ENCODE results near the gene SFRP5. TPM values are rescaled to one million over a fixed set of nuclear protein-coding genes. Genes with fewer than 3 reads are reported as not detected.

SFRP5 gene
- total and polyA plus RNA-seq, 2 donors (not counting 3 experiments of a cell fraction or from before 2014, with no cell fraction given), result not detected

- ChIA-PET POLR2A (interaction anchor here (0.9 to 1.0 kb wide), 2 partner anchors 12 to 39 kb away, joined by 3 to 5 read pairs; partner anchors contain the start of gene AVPI1), CTCF (interaction anchor here (0.8 to 21.8 kb wide), 6 partner anchors 10 to 50 kb away, joined by 3 to 863 read pairs (median 6); partner anchors contain the start of genes MARVELD1 and ZFYVE27)
- peak overlapping the region; percentile 46 for H3K27ac ChIP-seq (ENCODE audit: insufficient read depth, low read depth, low read length)
- no peak for TF ChIP-seq EZH2 (IDR thresholded peaks at IDR 0.05; ENCODE audit: borderline replicate concordance, low read depth, low read length, severe bottlenecking)
- peak; percentile 58 for TF ChIP-seq POLR2AphosphoS5 (IDR thresholded peaks at IDR 0.05; ENCODE audit: insufficient read depth, low read depth, low read length)
- peak; percentile 62 for TF ChIP-seq JUN (IDR thresholded peaks at IDR 0.05; ENCODE audit: borderline replicate concordance, insufficient read depth, insufficient read length, low read depth)
- peak; percentile 68 for TF ChIP-seq FOS (IDR thresholded peaks at IDR 0.05; ENCODE audit: borderline replicate concordance, insufficient read depth, low read length)
- no peak for TF ChIP-seq POLR2A (IDR thresholded peaks at IDR 0.05; ENCODE audit: low read depth, low read length)
- no peak for TF ChIP-seq GATA2 (IDR thresholded peaks at IDR 0.05; ENCODE audit: insufficient read depth, insufficient read length, low read depth, low read length)
- no peak for TF ChIP-seq MYC (IDR thresholded peaks at IDR 0.05; ENCODE audit: low read depth, low read length)
- TF ChIP-seq, protein P1, sequence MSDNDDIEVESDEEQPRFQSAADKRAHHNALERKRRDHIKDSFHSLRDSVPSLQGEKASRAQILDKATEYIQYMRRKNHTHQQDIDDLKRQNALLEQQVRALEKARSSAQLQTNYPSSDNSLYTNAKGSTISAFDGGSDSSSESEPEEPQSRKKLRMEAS (IDR thresholded peaks at IDR 0.05; ENCODE audit: insufficient read depth, insufficient read length), result no peak
- FAIRE-seq, result peak; percentile 98
- no peaks in the 10 kb centered on the region for H3K9me3 ChIP-seq (replicated peaks; ENCODE audit: control insufficient read depth, insufficient read depth, low read length)
- H3K4me2 ChIP-seq (ENCODE audit: insufficient read depth, low read length), result peak overlapping the region; percentile 48
- dilution Hi-C loops (cut with MboI; ENCODE audit: extremely low pct_ligation_motif_present, low sequenced_read_pairs) (no loop called here), intact Hi-C loops (cut with micrococcal nuclease) (loop anchor here (1.0 kb wide), 1 partner anchor 39 kb away; the partner anchor contains the start of gene AVPI1)
- H3K36me3 ChIP-seq (ENCODE audit: control insufficient read depth in 2 of 2, extremely low read depth in 1 of 2, insufficient read depth in 2 of 2, low read length in 2 of 2), result no peaks in the 10 kb centered on the region
- peaks cover 8% of the 10 kb centered on the region for H3K4me1 ChIP-seq (ENCODE audit: control insufficient read depth, extremely low read depth, insufficient read depth, low read length)
- no peaks in the 10 kb centered on the region for H3K79me2 ChIP-seq (ENCODE audit: control insufficient read depth, insufficient read depth, low read length)
- no TSS peak for BruUV-seq (replicated peaks)
- H3K9ac ChIP-seq (replicated peaks; ENCODE audit: extremely low read depth, insufficient read depth, low read length), result peak overlapping the region; percentile 6
- DNase-seq (ENCODE audit: low read depth, low spot score), result peak; percentile 88
- no peaks in the 10 kb centered on the region for H4K20me1 ChIP-seq (replicated peaks; ENCODE audit: control insufficient read depth, extremely low read depth, insufficient read depth, low read length)
- no peaks in the 10 kb centered on the region for H3K9me1 ChIP-seq (replicated peaks; ENCODE audit: control insufficient read depth, extremely low read depth, insufficient read depth, low read length)
- H2AFZ ChIP-seq (ENCODE audit: low read depth, low read length), result peak overlapping the region; percentile 52
- H3K4me3 ChIP-seq (replicated peaks in 1 of 3; ENCODE audit: insufficient read depth in 1 of 3, low read depth in 1 of 3, low read length in 3 of 3), result peak overlapping the region in 2 of 3 experiments; percentile 8 to 20
- H3K27me3 ChIP-seq (ENCODE audit: control insufficient read depth in 2 of 2, insufficient read depth in 2 of 2, low read length in 2 of 2), result no peaks in the 10 kb centered on the region
Measured at GRCh38 chr10:97726636-97727178, 45.1 kb downstream of the SFRP5 start.

Measured in endothelial cell of umbilical vein (primary cell).